ENCODE data around the gene DYNLL2. TPM values are rescaled to one million over a fixed set of nuclear protein-coding genes. Genes with fewer than 3 reads are reported as not detected.
A peak's percentile ranks its signal among the peaks of the same experiment; 100 is the strongest.
"Not testable (repeated sequence)": the region's sequence is repeated elsewhere in the genome, so short reads cannot be mapped to it uniquely, and the experiment has no call there.

Gene DYNLL2
- total RNA-seq, 1 experiment from 2014 or later = 24.8 TPM

- CTCF ChIA-PET = interaction anchor here (1.0 kb wide), 1 partner anchor 51 kb away, joined by 3 read pairs; no protein-coding TSS in a partner anchor
These were observed 38.7 kb downstream of the DYNLL2 start for GRCh38 chr17:58121925-58122324.

GRCh38 chr17:58127846-58128245, 44.6 kb downstream of the DYNLL2 start:
- Mint-ChIP-seq H3K27ac (ENCODE audit: unreplicated experiment) (no peak overlapping the region), H3K4me1 (ENCODE audit: low read depth, unreplicated experiment) (no peaks in the 10 kb centered on the region), H3K4me3 (ENCODE audit: low read depth, unreplicated experiment) (no peak overlapping the region), H3K9me3 (ENCODE audit: low read depth, unreplicated experiment) (no peaks in the 10 kb centered on the region), H3K27me3 (ENCODE audit: unreplicated experiment) (peaks cover 50% of the 10 kb centered on the region), H3K36me3 (ENCODE audit: insufficient read depth, unreplicated experiment) (no peaks in the 10 kb centered on the region)
- no peak for TF ChIP-seq CTCF (IDR thresholded peaks at IDR 0.05; ENCODE audit: unreplicated experiment)
- intact Hi-C loops (cut with micrococcal nuclease; ENCODE audit: unreplicated experiment) = no loop called here
- no peak for DNase-seq
- BruUV-seq (replicated peaks) = no TSS peak
- CTCF ChIA-PET = interaction anchor here (0.6 kb wide), 1 partner anchor 292 kb away, joined by 3 read pairs; no protein-coding TSS in a partner anchor

More at GRCh38 chr17:58121925-58122324, 38.7 kb downstream of the DYNLL2 start:
- Mint-ChIP-seq H3K27me3 (ENCODE audit: unreplicated experiment) (peaks cover 47% of the 10 kb centered on the region), H3K36me3 (ENCODE audit: insufficient read depth, unreplicated experiment) (no peaks in the 10 kb centered on the region), H3K9me3 (ENCODE audit: low read depth, unreplicated experiment) (no peaks in the 10 kb centered on the region), H3K4me1 (ENCODE audit: low read depth, unreplicated experiment) (no peaks in the 10 kb centered on the region), H3K27ac (ENCODE audit: unreplicated experiment) (no peak overlapping the region), H3K4me3 (ENCODE audit: low read depth, unreplicated experiment) (no peak overlapping the region)
- TF ChIP-seq CTCF (IDR thresholded peaks at IDR 0.05; ENCODE audit: unreplicated experiment) = no peak
- peak; percentile 10 for DNase-seq
- intact Hi-C loops (cut with micrococcal nuclease; ENCODE audit: unreplicated experiment) = loop anchor here (1.0 kb wide), 1 partner anchor 50 kb away; no protein-coding TSS in a partner anchor
- BruUV-seq (replicated peaks) = no TSS peak

GRCh38 chr17:58132697-58133096, 49.5 kb downstream of the DYNLL2 start:
- H3K27ac Mint-ChIP-seq (ENCODE audit: unreplicated experiment) = not testable (repeated sequence)

DNA sequence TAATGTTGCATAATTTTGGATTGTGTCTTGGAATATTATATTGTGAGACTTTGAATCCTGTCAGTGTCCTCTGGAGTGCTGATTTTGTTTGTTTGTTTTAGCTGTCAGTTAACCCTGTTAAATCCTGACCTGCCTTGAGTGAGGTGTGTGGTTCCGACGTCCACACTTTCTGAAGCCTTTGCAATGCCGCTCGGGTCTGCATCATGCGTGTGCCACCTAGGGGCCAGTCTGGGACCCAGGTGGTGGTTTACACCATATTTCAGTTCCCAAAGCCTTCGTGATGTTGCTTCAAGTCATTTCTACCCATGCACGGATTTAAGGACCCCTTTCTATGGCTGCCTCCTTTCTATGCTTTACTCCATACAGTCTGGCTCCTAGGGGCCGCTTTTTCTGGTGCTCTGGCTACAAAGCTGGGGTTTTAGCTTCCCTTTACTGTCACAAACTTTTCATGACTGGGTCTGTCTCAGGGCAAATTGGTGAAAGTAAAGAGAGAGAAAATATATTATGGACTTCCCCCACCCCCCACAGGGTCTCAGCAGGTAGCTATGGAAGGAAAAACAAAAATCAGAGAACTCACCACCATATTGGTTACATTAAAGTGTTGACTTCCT, 53.6 kb downstream of the DYNLL2 start:
- BruUV-seq (replicated peaks) = no TSS peak
- Mint-ChIP-seq H3K27me3 (ENCODE audit: unreplicated experiment) (peaks cover 92% of the 10 kb centered on the region), H3K27ac (ENCODE audit: unreplicated experiment) (no peak overlapping the region), H3K36me3 (ENCODE audit: insufficient read depth, unreplicated experiment) (no peaks in the 10 kb centered on the region), H3K9me3 (ENCODE audit: low read depth, unreplicated experiment) (no peaks in the 10 kb centered on the region), H3K4me1 (ENCODE audit: low read depth, unreplicated experiment) (no peaks in the 10 kb centered on the region), H3K4me3 (ENCODE audit: low read depth, unreplicated experiment) (no peak overlapping the region)
- peak; percentile 44 for TF ChIP-seq CTCF (IDR thresholded peaks at IDR 0.05; ENCODE audit: unreplicated experiment)
- intact Hi-C loops (cut with micrococcal nuclease; ENCODE audit: unreplicated experiment) = no loop called here
- peak; percentile 37 for DNase-seq
- CTCF ChIA-PET = interaction anchor here (0.6 kb wide), 1 partner anchor 324 kb away, joined by 3 read pairs; no protein-coding TSS in a partner anchor

More at GRCh38 chr17:58132697-58133096, 49.5 kb downstream of the DYNLL2 start:
- CTCF ChIA-PET; BruUV-seq (replicated peaks); H3K9me3 Mint-ChIP-seq (ENCODE audit: low read depth, unreplicated experiment); H3K4me1 Mint-ChIP-seq (ENCODE audit: low read depth, unreplicated experiment); DNase-seq; intact Hi-C loops (cut with micrococcal nuclease; ENCODE audit: unreplicated experiment); H3K36me3 Mint-ChIP-seq (ENCODE audit: insufficient read depth, unreplicated experiment); H3K4me3 Mint-ChIP-seq (ENCODE audit: low read depth, unreplicated experiment): not testable (repeated sequence)
- H3K27me3 Mint-ChIP-seq (ENCODE audit: unreplicated experiment) = peaks cover 77% of the 10 kb centered on the region

- H3K9me3 Mint-ChIP-seq (ENCODE audit: low read depth, unreplicated experiment) = peaks cover 3% of the 10 kb centered on the region
- no peak overlapping the region for H3K27ac Mint-ChIP-seq (ENCODE audit: unreplicated experiment)
- intact Hi-C loops (cut with micrococcal nuclease; ENCODE audit: unreplicated experiment) = no loop called here
- H3K36me3 Mint-ChIP-seq (ENCODE audit: insufficient read depth, unreplicated experiment) = no peaks in the 10 kb centered on the region
- no TSS peak for BruUV-seq (replicated peaks)
- TF ChIP-seq CTCF (IDR thresholded peaks at IDR 0.05; ENCODE audit: unreplicated experiment) = no peak
- H3K4me1 Mint-ChIP-seq (ENCODE audit: low read depth, unreplicated experiment) = no peaks in the 10 kb centered on the region
- DNase-seq = no peak
- CTCF ChIA-PET = no interaction called here
- no peak overlapping the region for H3K4me3 Mint-ChIP-seq (ENCODE audit: low read depth, unreplicated experiment)
- peaks cover 83% of the 10 kb centered on the region for H3K27me3 Mint-ChIP-seq (ENCODE audit: unreplicated experiment)
These were observed 58.3 kb downstream of the DYNLL2 start for GRCh38 chr17:58141505-58141904.

DNA sequence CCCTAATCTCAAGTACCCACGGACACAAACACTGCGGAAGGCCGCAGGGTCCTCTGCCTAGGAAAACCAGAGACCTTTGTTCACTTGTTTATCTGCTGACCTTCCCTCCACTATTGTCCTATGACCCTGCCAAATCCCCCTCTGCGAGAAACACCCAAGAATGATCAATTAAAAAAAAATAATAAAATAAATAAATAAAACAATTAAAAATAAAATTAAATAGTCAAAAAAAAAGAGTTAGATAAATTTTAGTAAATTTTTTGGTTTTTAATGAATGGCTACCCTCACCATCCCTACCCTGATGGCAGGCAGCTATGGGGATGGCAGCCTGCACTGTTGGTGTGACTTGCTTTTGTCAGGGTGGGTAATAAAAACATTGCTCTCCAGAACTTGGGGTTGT, 60.1 kb downstream of the DYNLL2 start:
- intact Hi-C loops (cut with micrococcal nuclease; ENCODE audit: unreplicated experiment); H3K9me3 Mint-ChIP-seq (ENCODE audit: low read depth, unreplicated experiment); H3K4me1 Mint-ChIP-seq (ENCODE audit: low read depth, unreplicated experiment); H3K36me3 Mint-ChIP-seq (ENCODE audit: insufficient read depth, unreplicated experiment); BruUV-seq (replicated peaks); H3K27ac Mint-ChIP-seq (ENCODE audit: unreplicated experiment); DNase-seq; H3K4me3 Mint-ChIP-seq (ENCODE audit: low read depth, unreplicated experiment); CTCF ChIA-PET: not testable (repeated sequence)
- H3K27me3 Mint-ChIP-seq (ENCODE audit: unreplicated experiment) = peaks cover 83% of the 10 kb centered on the region

Measured in Calu3 (cell line).